ENCODE measurements around the gene SLC49A4.

Gene SLC49A4

GRCh38 chr3:122917412-122917811 is 122.5 kb downstream of the SLC49A4 start:
- TF ChIP-seq CTCF (IDR thresholded peaks at IDR 0.05; ENCODE audit: low read length, missing control alignments), result no peak
- no peak overlapping the region for H3K4me3 ChIP-seq (replicated peaks; ENCODE audit: low read depth, low read length)
- DNase-seq (ENCODE audit: low read depth), result no peak

GRCh38 chr3:122918576-122919290 is 123.9 kb downstream of the SLC49A4 start:
- no peak overlapping the region for H3K4me3 ChIP-seq (replicated peaks; ENCODE audit: low read depth, low read length)
- no peak for TF ChIP-seq CTCF (IDR thresholded peaks at IDR 0.05; ENCODE audit: low read length, missing control alignments)
- DNase-seq (ENCODE audit: low read depth), result peak; percentile 41

- no peak overlapping the region for H3K4me3 ChIP-seq (replicated peaks; ENCODE audit: low read depth, low read length)
- no peak for DNase-seq (ENCODE audit: low read depth)
- no peak for TF ChIP-seq CTCF (IDR thresholded peaks at IDR 0.05; ENCODE audit: low read length, missing control alignments)
Observed at GRCh38 chr3:122919291-122919610, 124.4 kb downstream of the SLC49A4 start.

GRCh38 chr3:122920986-122921385 is 126.1 kb downstream of the SLC49A4 start:
- no peak for TF ChIP-seq CTCF (IDR thresholded peaks at IDR 0.05; ENCODE audit: low read length, missing control alignments)
- DNase-seq (ENCODE audit: low read depth), result no peak
- no peak overlapping the region for H3K4me3 ChIP-seq (replicated peaks; ENCODE audit: low read depth, low read length)

GRCh38 chr3:122921791-122922651 is 127.2 kb downstream of the SLC49A4 start:
- no peak overlapping the region for H3K4me3 ChIP-seq (replicated peaks; ENCODE audit: low read depth, low read length)
- no peak for TF ChIP-seq CTCF (IDR thresholded peaks at IDR 0.05; ENCODE audit: low read length, missing control alignments)
- DNase-seq (ENCODE audit: low read depth), result no peak

GRCh38 chr3:122923611-122924010 is 128.7 kb downstream of the SLC49A4 start:
- DNase-seq (ENCODE audit: low read depth), result no peak
- TF ChIP-seq CTCF (IDR thresholded peaks at IDR 0.05; ENCODE audit: low read length, missing control alignments), result no peak
- H3K4me3 ChIP-seq (replicated peaks; ENCODE audit: low read depth, low read length), result no peak overlapping the region

Measured in fibroblast of pulmonary artery (primary cell).